AG04450 (cell line): ENCODE results near the gene ADAP2. TPM values are rescaled to one million over a fixed set of nuclear protein-coding genes. Genes with fewer than 3 reads are reported as not detected.

ENCODE experiments used
- CTCF ChIA-PET: fragments of 300-600, 350-600 bp; formaldehyde crosslinking; extraction: SDS; loops from one replicate; lab custom pipeline; 2022; ENCODE audit warnings: antibody characterized with exemption, inconsistent platforms; lab: Charles Lee
- POLR2A ChIA-PET: fragments of 350-600 bp; formaldehyde crosslinking; extraction: SDS; loops from one replicate; lab custom pipeline; 2021; ENCODE audit warnings: antibody characterized with exemption, inconsistent platforms; lab: Yijun Ruan, JAX
- DNase-seq: peaks from one replicate; pipeline ENCODE4 v3.0.0-alpha.2; 2011; ENCODE audit warnings: low read depth, low spot score
- H3K27ac ChIP-seq: one replicate; pipeline ENCODE4 v1.5.1; 2012; ENCODE audit warnings: low read depth, low read length, control low read depth
- H3K27me3 ChIP-seq: one replicate; pipeline ENCODE4 v1.6.0; 2012; ENCODE audit warnings: low read length; ENCODE audit not compliant: control insufficient read depth, insufficient read depth
- H3K4me3 ChIP-seq: 2 replicates; pipeline ENCODE4 v1.5.1; 2011; ENCODE audit warnings: mild to moderate bottlenecking, low read depth, low read length, control low read depth
- H3K9me3 ChIP-seq: 2 replicates; pipeline ENCODE4 v1.5.1; 2012; ENCODE audit warnings: low read length; ENCODE audit not compliant: control insufficient read depth, insufficient read depth
- polyA plus RNA-seq: library from polyadenylated mRNA; depleted of rRNA; stranded (reverse); fragments of >200 nt; gene quantifications from 2 replicates; pipeline ENCODE4 v1.2.3, GENCODE V29; 2011
- TF ChIP-seq, protein P1 (sequence below): IDR thresholded peaks from 2 replicates; pipeline ENCODE4 v1.5.1; 2011; ENCODE audit warnings: low read depth, low read length, control low read depth, inconsistent platforms

Gene ADAP2
- polyA plus RNA-seq, 1 experiment, result 1.4 TPM

DNA sequence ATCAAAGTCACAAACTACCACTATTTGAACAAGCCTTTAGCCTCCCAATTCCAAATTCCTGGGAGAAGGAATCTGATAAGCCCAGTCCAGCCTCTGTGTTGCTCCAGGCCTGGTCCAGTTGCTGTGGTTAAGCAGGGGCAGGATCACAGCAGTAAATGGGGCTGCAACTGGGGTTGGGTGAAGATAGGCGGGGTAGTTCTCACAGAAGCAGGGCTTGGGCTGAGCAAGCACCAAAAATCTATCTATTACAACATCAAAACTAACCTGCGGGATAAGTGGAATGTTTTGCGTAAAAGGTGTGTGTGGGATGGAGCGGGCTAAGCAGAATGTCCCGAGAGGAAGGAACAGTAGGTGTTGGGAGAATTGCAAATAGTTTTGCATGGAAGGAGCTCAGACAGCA, 26.1 kb downstream of the ADAP2 start:
- no peaks in the 10 kb centered on the region for H3K27me3 ChIP-seq
- no peaks in the 10 kb centered on the region for H3K9me3 ChIP-seq
- H3K4me3 ChIP-seq, result no peak overlapping the region
- no peak overlapping the region for H3K27ac ChIP-seq
- ChIA-PET CTCF (no interaction called here), POLR2A (no interaction called here)
- TF ChIP-seq, protein P1, sequence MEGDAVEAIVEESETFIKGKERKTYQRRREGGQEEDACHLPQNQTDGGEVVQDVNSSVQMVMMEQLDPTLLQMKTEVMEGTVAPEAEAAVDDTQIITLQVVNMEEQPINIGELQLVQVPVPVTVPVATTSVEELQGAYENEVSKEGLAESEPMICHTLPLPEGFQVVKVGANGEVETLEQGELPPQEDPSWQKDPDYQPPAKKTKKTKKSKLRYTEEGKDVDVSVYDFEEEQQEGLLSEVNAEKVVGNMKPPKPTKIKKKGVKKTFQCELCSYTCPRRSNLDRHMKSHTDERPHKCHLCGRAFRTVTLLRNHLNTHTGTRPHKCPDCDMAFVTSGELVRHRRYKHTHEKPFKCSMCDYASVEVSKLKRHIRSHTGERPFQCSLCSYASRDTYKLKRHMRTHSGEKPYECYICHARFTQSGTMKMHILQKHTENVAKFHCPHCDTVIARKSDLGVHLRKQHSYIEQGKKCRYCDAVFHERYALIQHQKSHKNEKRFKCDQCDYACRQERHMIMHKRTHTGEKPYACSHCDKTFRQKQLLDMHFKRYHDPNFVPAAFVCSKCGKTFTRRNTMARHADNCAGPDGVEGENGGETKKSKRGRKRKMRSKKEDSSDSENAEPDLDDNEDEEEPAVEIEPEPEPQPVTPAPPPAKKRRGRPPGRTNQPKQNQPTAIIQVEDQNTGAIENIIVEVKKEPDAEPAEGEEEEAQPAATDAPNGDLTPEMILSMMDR, result no peak
- no peak for DNase-seq

GRCh38 chr17:30950189-30950588, 28.4 kb downstream of the ADAP2 start:
- CTCF ChIA-PET, result no interaction called here
- POLR2A ChIA-PET, result interaction anchor here (0.6 kb wide), 1 partner anchor 22 kb away, joined by 6 read pairs; no protein-coding TSS in a partner anchor
- TF ChIP-seq, protein P1, result no peak
- Histone ChIP-seq H3K27me3 (no peaks in the 10 kb centered on the region), H3K27ac (no peak overlapping the region), H3K4me3 (no peak overlapping the region), H3K9me3 (no peaks in the 10 kb centered on the region)
- no peak for DNase-seq

DNA sequence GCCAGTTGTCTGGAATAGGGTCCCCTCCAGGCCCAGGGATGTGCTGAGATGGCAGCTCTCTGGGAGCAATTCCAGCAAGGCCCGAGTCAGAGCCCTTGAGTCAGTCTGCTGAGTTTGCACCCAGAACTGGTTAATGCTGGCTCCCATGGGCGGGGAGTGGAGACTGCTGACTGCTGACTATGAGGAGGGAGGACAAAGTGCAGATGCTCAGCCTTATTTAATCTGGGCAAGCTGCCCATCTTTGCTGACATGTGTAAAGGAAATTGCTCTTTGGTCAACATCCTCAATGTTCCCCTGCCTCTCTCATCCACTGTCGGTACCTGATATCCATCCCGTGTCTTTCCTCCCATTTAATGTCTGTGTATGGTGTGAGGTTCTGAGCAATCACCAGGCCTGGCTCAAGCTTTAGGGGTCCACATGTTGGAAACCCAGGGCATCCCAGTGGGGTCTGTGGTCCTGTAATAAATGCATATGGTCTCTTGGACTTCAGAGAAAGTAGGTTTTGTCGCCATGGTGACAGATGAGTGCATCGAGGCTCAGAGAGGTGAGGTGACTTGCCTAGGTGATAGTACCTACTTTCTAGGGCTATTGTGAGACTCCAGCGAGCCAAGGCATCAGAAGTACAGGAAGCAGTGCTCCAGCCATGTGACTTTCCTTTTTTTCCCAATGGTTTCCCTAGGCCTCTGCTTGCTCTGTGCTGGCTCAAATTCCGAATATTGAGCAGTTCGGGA, 29.1 kb downstream of the ADAP2 start:
- no peak overlapping the region for H3K27ac ChIP-seq
- no peak overlapping the region for H3K4me3 ChIP-seq
- H3K27me3 ChIP-seq, result no peaks in the 10 kb centered on the region
- POLR2A ChIA-PET, result interaction anchor here (0.6 kb wide), 1 partner anchor 23 kb away, joined by 6 read pairs; no protein-coding TSS in a partner anchor
- CTCF ChIA-PET, result no interaction called here
- DNase-seq, result peak; percentile 75
- no peaks in the 10 kb centered on the region for H3K9me3 ChIP-seq
- TF ChIP-seq, protein P1, result no peak

DNA sequence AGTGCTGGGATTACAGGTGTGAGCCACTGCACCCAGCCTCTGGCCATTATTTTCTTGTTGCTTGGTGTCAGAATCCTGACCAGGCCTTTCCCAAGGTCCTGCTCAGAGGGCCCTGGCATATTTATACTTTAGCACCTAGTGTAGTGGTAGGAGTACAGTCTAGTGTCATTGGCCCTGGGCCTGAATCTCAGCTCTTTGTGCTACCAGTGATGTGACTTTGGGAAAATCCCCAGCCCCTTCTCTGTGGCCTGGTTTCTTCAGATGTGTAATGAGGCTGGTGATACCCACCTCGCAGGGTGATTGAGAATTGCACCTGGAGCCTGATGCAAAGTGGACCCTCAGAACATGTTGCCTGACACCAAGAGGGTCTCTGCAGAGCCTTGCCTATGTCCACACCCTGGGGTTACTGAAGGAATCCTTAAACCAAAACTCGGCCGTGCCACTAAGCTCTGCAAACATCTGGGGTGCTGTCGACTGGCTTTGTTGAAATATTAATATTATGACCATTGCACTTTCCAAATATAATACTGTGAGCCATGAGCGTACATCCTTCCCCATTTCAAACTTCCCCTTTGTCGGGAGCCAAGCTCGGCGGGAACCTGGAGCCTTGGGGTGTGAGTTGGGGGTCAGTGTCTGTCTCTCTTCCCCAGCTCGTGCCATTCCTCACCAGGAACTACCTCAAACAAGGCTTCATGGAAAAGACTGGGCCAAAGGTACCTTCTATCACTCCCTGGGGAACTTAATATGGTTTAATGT, 31.1 kb downstream of the ADAP2 start:
- CTCF ChIA-PET, result no interaction called here

More for the DNA sequence above, 31.1 kb downstream of the ADAP2 start:
- Histone ChIP-seq H3K27ac (no peak overlapping the region), H3K27me3 (no peaks in the 10 kb centered on the region), H3K4me3 (no peak overlapping the region), H3K9me3 (no peaks in the 10 kb centered on the region)
- TF ChIP-seq, protein P1, result no peak
- POLR2A ChIA-PET, result no interaction called here
- no peak for DNase-seq
